KMS-11 (cell line): ENCODE data around the gene PDCD4.

Experiments used
- H2AFZ ChIP-seq: fragments of 200-600 bp; sonication (generic); 2 replicates; pipeline ENCODE4 v1.6.1; 2016; ENCODE audit warnings: antibody characterized with exemption, mixed run types, low read depth
- H3K27ac ChIP-seq: fragments of 200-600 bp; sonication (generic); 2 replicates; pipeline ENCODE4 v1.6.1; 2016; ENCODE audit warnings: mild to moderate bottlenecking, mixed run types
- H3K27me3 ChIP-seq: fragments of 200-600 bp; sonication (generic); 2 replicates; pipeline ENCODE4 v1.6.1; 2017; ENCODE audit warnings: mild to moderate bottlenecking, low read depth, mixed run types, moderate library complexity; ENCODE audit not compliant: insufficient read depth
- H3K36me3 ChIP-seq: fragments of 200-600 bp; sonication (generic); 2 replicates; pipeline ENCODE4 v1.6.1; 2017; ENCODE audit warnings: mild to moderate bottlenecking, mixed run types; ENCODE audit not compliant: insufficient read depth
- H3K4me1 ChIP-seq: fragments of 200-600 bp; sonication (generic); 2 replicates; pipeline ENCODE4 v1.6.1; 2016; ENCODE audit warnings: mild to moderate bottlenecking, low read depth, mixed run types; ENCODE audit not compliant: poor library complexity, severe bottlenecking
- H3K4me2 ChIP-seq: fragments of 200-600 bp; sonication (generic); 2 replicates; pipeline ENCODE4 v1.7.0; 2016; ENCODE audit warnings: mild to moderate bottlenecking, mixed run types
- H3K4me3 ChIP-seq: fragments of 200-600 bp; sonication (generic); IDR thresholded peaks from 2 replicates; pipeline ENCODE4 v1.6.1; 2017; ENCODE audit warnings: low read depth, low read length, mixed read lengths; ENCODE audit not compliant: insufficient read depth
- H3K79me2 ChIP-seq: fragments of 200-600 bp; sonication (generic); 2 replicates; pipeline ENCODE4 v1.6.1; 2016; ENCODE audit warnings: low read depth, mixed run types; ENCODE audit not compliant: insufficient read depth
- H3K9ac ChIP-seq: fragments of 200-600 bp; sonication (generic); 2 replicates; pipeline ENCODE4 v1.6.1; 2016; ENCODE audit warnings: mild to moderate bottlenecking, mixed run types
- H4K20me1 ChIP-seq: fragments of 200-600 bp; sonication (generic); 2 replicates; pipeline ENCODE4 v1.6.1; 2016; ENCODE audit warnings: mild to moderate bottlenecking, mixed run types; ENCODE audit not compliant: insufficient read depth
- TF ChIP-seq, protein P1 (sequence below): fragments of 200-600 bp; sonication (generic); conservative IDR thresholded peaks from 2 replicates; pipeline ENCODE4 v1.6.1; 2017; ENCODE audit warnings: low read depth, mild to moderate bottlenecking, antibody characterized with exemption, low read length, moderate library complexity, mixed read lengths

Gene PDCD4

DNA sequence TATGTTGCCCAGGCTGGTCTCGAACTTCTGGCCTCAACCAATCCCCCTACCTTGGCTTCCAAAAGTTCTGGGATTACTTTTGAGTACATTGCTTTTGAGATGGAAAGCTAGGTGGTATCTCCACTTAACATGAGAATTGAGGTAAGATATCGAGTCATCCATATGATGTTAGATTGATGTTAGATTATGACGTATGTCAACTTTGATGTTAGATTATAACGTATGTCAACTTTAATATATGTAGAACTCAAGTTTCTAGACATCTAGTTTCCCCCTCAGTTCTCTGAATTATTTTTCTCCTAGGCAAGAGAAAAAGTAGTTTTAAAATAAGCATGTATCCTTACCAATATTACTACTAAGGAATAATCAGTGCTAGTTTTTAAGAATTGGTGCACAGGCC lies 67.7 kb downstream of the PDCD4 start:
- Histone ChIP-seq H3K36me3 (no peaks in the 10 kb centered on the region; the same call in 1 of the 2 replicates), H3K27ac (no peak overlapping the region), H2AFZ (no peak overlapping the region), H4K20me1 (peaks cover 12% of the 10 kb centered on the region), H3K9ac (no peak overlapping the region), H3K27me3 (no peaks in the 10 kb centered on the region), H3K4me1 (no peaks in the 10 kb centered on the region), H3K79me2 (peaks cover 97% of the 10 kb centered on the region), H3K4me3 (no peak overlapping the region), H3K4me2 (no peak overlapping the region)
- TF ChIP-seq, protein P1, sequence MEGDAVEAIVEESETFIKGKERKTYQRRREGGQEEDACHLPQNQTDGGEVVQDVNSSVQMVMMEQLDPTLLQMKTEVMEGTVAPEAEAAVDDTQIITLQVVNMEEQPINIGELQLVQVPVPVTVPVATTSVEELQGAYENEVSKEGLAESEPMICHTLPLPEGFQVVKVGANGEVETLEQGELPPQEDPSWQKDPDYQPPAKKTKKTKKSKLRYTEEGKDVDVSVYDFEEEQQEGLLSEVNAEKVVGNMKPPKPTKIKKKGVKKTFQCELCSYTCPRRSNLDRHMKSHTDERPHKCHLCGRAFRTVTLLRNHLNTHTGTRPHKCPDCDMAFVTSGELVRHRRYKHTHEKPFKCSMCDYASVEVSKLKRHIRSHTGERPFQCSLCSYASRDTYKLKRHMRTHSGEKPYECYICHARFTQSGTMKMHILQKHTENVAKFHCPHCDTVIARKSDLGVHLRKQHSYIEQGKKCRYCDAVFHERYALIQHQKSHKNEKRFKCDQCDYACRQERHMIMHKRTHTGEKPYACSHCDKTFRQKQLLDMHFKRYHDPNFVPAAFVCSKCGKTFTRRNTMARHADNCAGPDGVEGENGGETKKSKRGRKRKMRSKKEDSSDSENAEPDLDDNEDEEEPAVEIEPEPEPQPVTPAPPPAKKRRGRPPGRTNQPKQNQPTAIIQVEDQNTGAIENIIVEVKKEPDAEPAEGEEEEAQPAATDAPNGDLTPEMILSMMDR: no peak

DNA sequence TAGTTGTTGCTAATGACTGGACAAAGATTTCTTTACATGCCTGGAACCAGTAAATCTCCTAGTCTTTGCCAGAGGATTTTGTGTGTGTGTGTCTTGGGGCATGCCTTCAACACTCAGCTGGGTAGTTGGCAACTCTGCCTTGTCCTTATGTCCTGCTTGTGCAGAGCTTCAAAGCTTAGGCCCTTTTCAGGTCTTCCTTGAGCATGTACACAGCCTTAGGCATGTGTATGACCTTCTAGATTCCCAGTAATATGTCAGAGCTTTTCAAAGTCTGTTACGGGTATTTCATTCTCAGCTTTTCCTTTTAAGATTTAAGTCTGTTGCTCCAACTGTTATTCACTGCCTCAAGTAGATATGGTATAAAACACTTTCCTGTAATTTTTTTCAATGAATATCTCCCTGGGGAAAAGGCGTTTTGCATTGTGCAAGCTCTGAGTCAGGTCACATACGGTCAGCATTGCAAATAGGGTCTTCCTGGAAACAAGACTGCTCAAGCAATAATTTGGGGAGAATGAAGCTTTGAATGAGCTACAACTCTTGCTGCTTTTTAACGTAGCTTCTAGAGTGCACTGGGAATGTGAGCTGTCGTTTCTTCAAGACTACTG lies 73.2 kb downstream of the PDCD4 start:
- H3K4me3 ChIP-seq: no peak overlapping the region
- peaks cover 17% of the 10 kb centered on the region for H3K4me1 ChIP-seq
- H3K4me2 ChIP-seq: no peak overlapping the region
- no peak overlapping the region for H3K9ac ChIP-seq
- H3K27ac ChIP-seq: no peak overlapping the region
- TF ChIP-seq, protein P1: no peak
- peaks cover 79% of the 10 kb centered on the region; the same call in 1 of the 2 replicates for H3K79me2 ChIP-seq
- no peaks in the 10 kb centered on the region; the same call in 1 of the 2 replicates for H3K27me3 ChIP-seq
- H3K36me3 ChIP-seq: no peaks in the 10 kb centered on the region; the same call in 1 of the 2 replicates
- no peaks in the 10 kb centered on the region; the same call in 1 of the 2 replicates for H4K20me1 ChIP-seq
- no peak overlapping the region for H2AFZ ChIP-seq

DNA sequence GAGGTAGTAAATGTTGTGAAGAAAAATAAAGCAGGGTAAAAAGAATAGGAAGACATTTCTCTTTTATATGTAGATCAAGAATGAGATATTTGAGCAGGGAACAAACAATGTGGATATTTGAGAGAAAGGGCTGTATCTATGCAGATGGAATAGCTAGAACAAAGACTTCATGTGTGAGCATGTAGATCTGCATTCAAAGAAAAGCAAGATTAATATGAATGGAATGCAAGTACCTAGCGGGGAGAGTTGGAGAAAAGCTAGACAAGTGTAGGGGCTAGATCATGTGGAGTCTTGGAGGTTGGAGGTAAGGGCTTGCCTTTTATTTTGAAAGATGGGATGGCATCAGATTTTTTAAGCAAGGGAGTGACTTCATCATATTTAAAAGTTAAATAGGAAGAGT lies 74.8 kb downstream of the PDCD4 start:
- peaks cover 64% of the 10 kb centered on the region; the same call in 1 of the 2 replicates for H3K79me2 ChIP-seq
- H3K27me3 ChIP-seq: no peaks in the 10 kb centered on the region; the same call in 1 of the 2 replicates
- TF ChIP-seq, protein P1: no peak
- no peak overlapping the region for H3K9ac ChIP-seq
- H2AFZ ChIP-seq: no peak overlapping the region
- H3K4me3 ChIP-seq: no peak overlapping the region
- no peaks in the 10 kb centered on the region; the same call in 1 of the 2 replicates for H3K36me3 ChIP-seq
- H3K4me1 ChIP-seq: peaks cover 17% of the 10 kb centered on the region
- H4K20me1 ChIP-seq: no peaks in the 10 kb centered on the region
- H3K27ac ChIP-seq: no peak overlapping the region
- H3K4me2 ChIP-seq: no peak overlapping the region

DNA sequence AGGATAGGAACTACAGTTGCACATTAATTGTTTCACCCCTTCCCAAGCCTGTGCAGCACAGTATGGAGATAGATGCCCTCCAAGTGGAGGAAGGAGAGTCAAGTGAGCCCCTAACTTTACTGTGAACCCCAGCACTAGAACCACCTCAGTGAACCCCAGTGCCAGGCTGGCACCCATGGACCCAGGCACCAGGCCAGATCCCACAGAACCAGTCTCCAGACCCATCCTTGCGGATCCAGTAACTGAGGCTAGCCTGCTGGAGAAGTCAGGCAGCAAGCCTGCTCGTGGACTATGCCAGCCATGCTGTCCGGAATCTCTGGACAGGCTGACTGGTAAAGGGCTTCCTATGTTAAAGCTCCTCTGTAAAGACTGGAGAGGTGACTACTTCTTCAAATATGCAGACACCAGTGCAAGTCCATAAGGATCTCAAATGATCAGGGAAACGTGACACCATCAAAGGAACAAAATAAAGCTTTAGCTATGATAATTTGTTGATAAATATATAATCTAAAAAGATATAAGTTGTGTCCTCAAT lies 75.4 kb downstream of the PDCD4 start:
- Histone ChIP-seq H3K4me3 (no peak overlapping the region), H3K36me3 (no peaks in the 10 kb centered on the region; the same call in 1 of the 2 replicates), H3K4me2 (no peak overlapping the region), H3K9ac (no peak overlapping the region), H3K27me3 (no peaks in the 10 kb centered on the region; the same call in 1 of the 2 replicates), H3K79me2 (peaks cover 58% of the 10 kb centered on the region; the same call in 1 of the 2 replicates), H4K20me1 (no peaks in the 10 kb centered on the region), H2AFZ (no peak overlapping the region), H3K27ac (no peak overlapping the region), H3K4me1 (peaks cover 17% of the 10 kb centered on the region)
- TF ChIP-seq, protein P1: no peak
